Esophagus squamous epithelium (tissue), 4 donors: ENCODE measurements around the gene ANKHD1.

Source experiments
- CTCF ChIP-seq, 6 experiments: fragments of 450-650 bp in 4 of 6; fragments of 200-600 bp in 2 of 6; sonication (generic) in 2 of 6; IDR thresholded peaks; one replicate each; pipeline ENCODE4 v1.5.1; 2016 to 2019; ENCODE audit warnings: antibody characterized with exemption in 6 of 6, mild to moderate bottlenecking in 4 of 6, moderate library complexity in 4 of 6
- POLR2A ChIP-seq, 4 donors: fragments of 450-650 bp; IDR thresholded peaks; one replicate each; pipeline ENCODE4 v1.6.1; 2017; ENCODE audit warnings: antibody characterized with exemption in 4 of 4, mild to moderate bottlenecking in 4 of 4, moderate library complexity in 3 of 4

- TF ChIP-seq CTCF (IDR thresholded peaks at IDR 0.05), result no peak
- TF ChIP-seq POLR2A (IDR thresholded peaks at IDR 0.05), result no peak
Observed at GRCh38 chr5:140546851-140547507, 145.3 kb downstream of the ANKHD1 start.
